Measurements from ENCODE around the gene KIAA0753. TPM values are rescaled to one million over a fixed set of nuclear protein-coding genes. Genes with fewer than 3 reads are reported as not detected.
A peak's percentile ranks its signal among the peaks of the same experiment; 100 is the strongest.

The KIAA0753 gene
- total and polyA plus RNA-seq, 2 of the 8 experiments (the other 6 are each of a cell fraction or from before 2014, with no cell fraction given) = 5.0 to 27.1 TPM

DNA sequence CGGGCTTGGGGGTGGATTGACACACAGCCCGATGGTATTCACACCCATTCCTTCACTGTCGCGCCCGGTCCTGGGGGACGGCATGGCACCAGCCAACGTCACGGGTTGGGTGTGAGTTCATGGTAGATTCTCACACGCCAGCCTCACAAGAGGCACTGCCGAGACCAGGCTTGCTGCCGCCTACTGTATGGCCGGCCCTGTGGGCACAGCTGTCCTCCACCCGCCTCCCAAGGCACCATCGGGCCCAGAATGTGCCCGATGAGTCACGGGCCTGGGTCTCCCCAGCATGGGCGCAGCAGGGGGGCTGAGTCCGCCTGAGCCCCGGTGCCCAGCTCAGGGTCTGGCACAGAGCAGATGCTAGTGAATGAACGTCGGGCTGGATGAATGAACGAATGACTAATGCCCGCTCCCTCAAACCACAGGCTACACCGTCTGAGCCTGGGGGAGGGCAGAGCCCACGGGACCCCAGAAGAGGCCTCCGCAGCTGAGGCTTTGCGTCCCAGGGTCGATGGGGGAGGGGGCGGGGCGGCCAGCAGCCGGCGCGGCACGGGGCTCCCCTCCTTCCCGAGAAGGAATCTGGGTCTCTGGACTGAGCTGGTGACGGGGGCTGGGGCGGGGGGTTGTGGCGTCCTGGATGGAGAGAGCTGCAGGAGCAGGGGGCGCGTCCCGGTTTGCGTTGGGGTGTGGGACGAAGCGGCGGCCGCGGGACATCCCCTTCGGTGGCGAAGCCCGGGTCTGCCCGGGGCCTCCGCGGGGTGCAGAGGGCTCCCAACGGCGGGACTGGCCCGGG is 85.0 kb downstream of the KIAA0753 start (continued):
- TF ChIP-seq JUND (IDR thresholded peaks at IDR 0.05; ENCODE audit: low read length) (peak; percentile 61; the same call in 1 of the 2 replicates), SUZ12 (IDR thresholded peaks at IDR 0.05; ENCODE audit: low read length) (peak; percentile 45; the same call in 1 of the 2 replicates), USF2 (IDR thresholded peaks at IDR 0.05; ENCODE audit: low read length) (no peak), EP300 (IDR thresholded peaks at IDR 0.05; ENCODE audit: borderline replicate concordance in 1 of 2, low read depth in 2 of 2, low read length in 2 of 2) (no peak), SIN3A (conservative IDR thresholded peaks at IDR 0.05 in 1 of 2, IDR thresholded peaks at IDR 0.05 in 1 of 2; ENCODE audit: low read depth in 1 of 2, low read length in 2 of 2) (0 out of 4 replicates have a peak, but pooled peaks of 1 of the 2 experiments have one; percentile 32), SRF (IDR thresholded peaks at IDR 0.05; ENCODE audit: low read depth, low read length) (no peak), KDM1A (IDR thresholded peaks at IDR 0.05; ENCODE audit: borderline replicate concordance, low read length) (peak; percentile 55; the same call in 1 of the 2 replicates), KDM5A (IDR thresholded peaks at IDR 0.05; ENCODE audit: low read length) (no peak), E2F6 (IDR thresholded peaks at IDR 0.05) (no peak)
